ES-I3 (cell line): ENCODE measurements around the gene ZNF414.

Experiments
- H3K36me3 ChIP-seq: 2 replicates; pipeline ENCODE4 v1.6.1; 2013; ENCODE audit warnings: mild to moderate bottlenecking, low read length, control low read depth, moderate library complexity; ENCODE audit not compliant: insufficient read depth
- H3K4me1 ChIP-seq: 2 replicates; pipeline ENCODE4 v1.6.1; 2013; ENCODE audit warnings: mild to moderate bottlenecking, control low read depth, low read length; ENCODE audit not compliant: insufficient read depth
- H3K9ac ChIP-seq: 2 replicates; pipeline ENCODE4 v1.6.1; 2013; ENCODE audit warnings: low read depth, mild to moderate bottlenecking, low read length, moderate library complexity
- H3K9me3 ChIP-seq: 2 replicates; pipeline ENCODE4 v1.6.1; 2013; ENCODE audit warnings: mild to moderate bottlenecking, low read length, moderate library complexity; ENCODE audit not compliant: control insufficient read depth, insufficient read depth

ZNF414 gene

DNA sequence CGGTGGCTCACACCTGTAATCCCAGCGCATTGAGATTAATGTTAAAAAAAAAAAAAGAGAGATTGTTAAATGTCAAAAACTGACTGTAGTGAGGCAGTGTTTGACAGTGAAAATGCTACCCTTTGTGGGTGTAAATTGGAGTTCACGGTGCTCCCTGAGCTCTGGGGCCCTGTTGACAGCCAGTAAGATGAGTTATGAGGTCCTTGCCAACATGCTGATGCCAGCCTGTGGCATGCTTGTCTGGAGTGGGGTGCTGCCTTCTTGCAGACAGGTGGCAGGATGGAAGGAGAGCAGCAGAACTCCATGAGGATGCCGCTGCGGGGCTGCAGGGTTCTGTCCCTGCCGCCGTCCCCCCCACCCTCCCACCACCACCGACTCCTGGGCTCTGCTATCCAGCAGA lies 37.4 kb downstream of the ZNF414 start:
- Histone ChIP-seq H3K4me1 (no peaks in the 10 kb centered on the region), H3K36me3 (peaks cover 42% of the 10 kb centered on the region), H3K9me3 (no peaks in the 10 kb centered on the region), H3K9ac (no peak overlapping the region)

DNA sequence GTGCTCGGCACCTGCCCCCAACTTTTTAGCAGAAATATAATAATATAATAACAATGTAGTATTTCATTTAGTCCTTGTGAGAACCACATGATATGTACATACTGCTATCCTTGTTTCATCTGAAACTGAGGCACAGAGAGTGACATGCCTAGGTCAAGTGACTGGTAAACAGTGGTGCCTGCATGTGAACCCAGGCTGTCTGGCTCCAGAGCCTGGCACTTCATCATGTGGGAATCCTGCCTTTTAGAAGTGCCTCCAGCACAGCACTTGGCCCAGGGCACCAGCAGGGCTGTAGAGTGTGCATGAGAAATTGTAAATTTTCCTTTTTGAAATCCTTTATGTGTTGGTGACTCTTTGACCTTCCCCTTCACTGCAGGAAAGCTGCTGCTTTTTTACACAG lies 39.0 kb downstream of the ZNF414 start:
- peaks cover 53% of the 10 kb centered on the region for H3K36me3 ChIP-seq
- no peaks in the 10 kb centered on the region for H3K9me3 ChIP-seq
- no peaks in the 10 kb centered on the region for H3K4me1 ChIP-seq
- H3K9ac ChIP-seq = no peak overlapping the region

DNA sequence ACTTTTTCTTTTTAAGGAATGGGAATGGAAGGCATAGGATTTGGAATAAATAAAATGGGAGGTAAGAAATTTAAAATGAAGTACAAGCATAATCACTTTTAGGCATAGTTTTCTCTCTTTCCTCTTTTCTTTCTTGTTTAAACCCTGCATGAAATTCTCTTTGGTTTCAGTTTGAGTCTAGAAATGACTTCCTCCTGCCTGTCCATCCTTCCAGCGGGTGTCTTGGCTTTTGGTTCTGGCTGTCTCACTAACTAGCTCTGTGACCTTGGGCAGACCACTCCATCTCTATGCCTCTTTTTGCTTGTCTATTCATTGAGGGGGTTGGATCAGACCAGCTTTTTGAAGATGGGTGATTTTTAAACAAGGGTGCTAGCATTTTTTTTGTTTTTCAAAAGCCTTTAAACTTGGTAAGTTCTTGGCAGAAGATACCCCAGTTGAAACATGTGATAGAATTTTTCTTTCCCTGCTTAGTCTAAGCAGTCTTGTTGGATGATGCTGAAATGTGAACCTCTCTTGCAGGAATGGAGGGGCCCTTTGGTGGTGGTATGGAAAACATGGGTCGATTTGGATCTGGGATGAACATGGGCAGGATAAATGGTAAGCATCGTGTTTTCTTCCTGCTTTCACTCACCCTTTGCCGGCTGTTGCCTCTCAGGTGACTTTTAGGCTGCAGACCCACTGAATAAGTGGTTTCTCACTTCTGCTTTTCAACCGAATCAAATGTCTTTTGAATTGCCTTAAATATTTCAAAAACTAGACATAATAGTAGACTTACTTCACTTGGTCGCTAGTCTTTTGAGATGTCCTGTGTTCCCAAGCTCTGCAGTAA lies 40.1 kb downstream of the ZNF414 start:
- no peak overlapping the region for H3K9ac ChIP-seq
- no peaks in the 10 kb centered on the region for H3K4me1 ChIP-seq
- no peaks in the 10 kb centered on the region for H3K9me3 ChIP-seq
- H3K36me3 ChIP-seq = peaks cover 64% of the 10 kb centered on the region

- Histone ChIP-seq H3K9ac (no peak overlapping the region), H3K36me3 (peaks cover 76% of the 10 kb centered on the region), H3K4me1 (no peaks in the 10 kb centered on the region), H3K9me3 (no peaks in the 10 kb centered on the region)
Measured at GRCh38 chr19:8469613-8470368, 44.2 kb downstream of the ZNF414 start.

DNA sequence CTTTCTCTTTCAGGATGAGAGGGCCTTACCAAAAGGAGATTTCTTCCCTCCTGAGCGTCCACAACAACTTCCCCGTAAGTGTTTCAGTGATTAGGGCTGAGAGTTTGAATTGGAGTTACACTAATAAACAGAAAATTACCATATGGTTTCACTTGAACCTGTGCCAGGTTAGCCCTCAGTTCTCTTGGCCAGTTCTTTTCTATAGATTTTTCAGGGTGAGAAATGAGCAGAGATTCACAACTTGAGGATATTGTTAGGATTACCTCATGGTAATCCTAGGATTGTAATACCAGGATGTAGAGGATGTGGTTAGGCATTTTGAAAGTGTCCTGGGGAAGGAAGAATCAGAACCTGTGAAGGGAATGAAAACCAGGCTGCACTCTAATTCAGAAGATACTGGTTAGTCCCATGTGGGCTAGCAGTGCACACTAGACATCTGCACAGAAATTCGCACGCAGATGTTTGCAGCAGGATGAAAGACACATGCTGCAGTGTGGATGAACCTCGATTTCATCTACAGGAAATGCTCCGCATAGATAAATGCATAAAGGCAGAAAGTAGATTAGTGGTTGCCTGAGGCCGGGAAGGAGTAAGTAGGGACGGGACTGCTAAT lies 45.1 kb downstream of the ZNF414 start:
- H3K4me1 ChIP-seq = no peaks in the 10 kb centered on the region
- no peak overlapping the region for H3K9ac ChIP-seq
- no peaks in the 10 kb centered on the region for H3K9me3 ChIP-seq
- H3K36me3 ChIP-seq = peaks cover 75% of the 10 kb centered on the region

DNA sequence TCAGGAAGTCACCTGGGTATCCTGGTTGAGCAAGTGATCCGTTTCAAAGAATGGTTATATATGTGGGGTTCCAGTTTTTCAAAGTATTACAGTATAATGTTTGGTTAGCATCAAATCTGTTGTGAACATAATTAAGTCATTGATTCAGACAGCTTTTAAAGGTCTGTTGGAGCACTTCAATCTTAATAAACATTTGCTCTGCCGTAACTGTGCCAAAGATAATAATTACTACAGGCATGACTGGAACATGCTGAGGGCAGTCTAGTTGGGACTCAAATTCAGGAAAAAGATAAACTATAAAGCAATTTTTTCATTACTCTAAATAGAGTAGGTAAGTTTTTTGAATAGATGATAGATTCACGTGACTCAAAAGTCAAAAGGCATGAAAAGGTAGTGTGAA lies 45.8 kb downstream of the ZNF414 start:
- H3K4me1 ChIP-seq = no peaks in the 10 kb centered on the region
- H3K9ac ChIP-seq = no peak overlapping the region
- peaks cover 77% of the 10 kb centered on the region for H3K36me3 ChIP-seq
- H3K9me3 ChIP-seq = no peaks in the 10 kb centered on the region

DNA sequence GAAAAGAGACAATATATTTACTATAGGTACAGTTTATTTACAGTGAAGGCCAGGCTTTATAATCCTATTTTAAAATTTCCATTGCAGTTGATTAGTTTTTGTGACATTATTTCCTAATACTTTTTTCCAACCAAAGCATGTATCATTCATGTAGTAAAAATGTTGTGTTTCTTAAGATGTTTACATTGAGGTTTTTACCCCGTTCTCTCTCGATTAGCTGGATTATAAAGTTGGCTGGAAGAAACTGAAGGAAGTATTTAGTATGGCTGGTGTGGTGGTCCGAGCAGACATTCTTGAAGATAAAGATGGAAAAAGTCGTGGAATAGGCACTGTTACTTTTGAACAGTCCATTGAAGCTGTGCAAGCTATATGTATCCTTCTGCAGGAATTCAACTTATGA lies 47.9 kb downstream of the ZNF414 start:
- Histone ChIP-seq H3K9me3 (no peaks in the 10 kb centered on the region), H3K4me1 (no peaks in the 10 kb centered on the region), H3K36me3 (peaks cover 67% of the 10 kb centered on the region), H3K9ac (no peak overlapping the region)

DNA sequence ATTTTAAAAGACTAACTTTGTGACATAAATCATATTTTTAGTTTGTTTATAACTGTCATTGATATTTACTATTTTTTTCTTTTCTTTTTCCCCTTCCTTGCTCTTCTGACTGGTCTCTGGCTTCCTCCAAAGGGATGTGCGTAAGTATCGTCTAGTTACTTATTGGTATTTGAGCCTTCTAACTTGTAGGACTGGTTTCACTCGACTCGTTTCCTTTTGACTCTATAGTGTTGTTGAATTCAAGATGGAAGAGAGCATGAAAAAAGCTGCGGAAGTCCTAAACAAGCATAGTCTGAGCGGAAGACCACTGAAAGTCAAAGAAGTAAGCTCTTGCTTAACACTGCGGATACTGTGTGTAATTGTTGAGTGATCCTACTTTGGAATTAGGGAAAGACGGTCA lies 50.6 kb downstream of the ZNF414 start:
- Histone ChIP-seq H3K9me3 (no peaks in the 10 kb centered on the region), H3K36me3 (peaks cover 49% of the 10 kb centered on the region), H3K9ac (no peak overlapping the region), H3K4me1 (peaks cover 15% of the 10 kb centered on the region)

- peaks cover 21% of the 10 kb centered on the region for H3K4me1 ChIP-seq
- H3K36me3 ChIP-seq = peaks cover 45% of the 10 kb centered on the region
- H3K9ac ChIP-seq = no peak overlapping the region
Measured at GRCh38 chr19:8462571-8462970, 51.4 kb downstream of the ZNF414 start.

DNA sequence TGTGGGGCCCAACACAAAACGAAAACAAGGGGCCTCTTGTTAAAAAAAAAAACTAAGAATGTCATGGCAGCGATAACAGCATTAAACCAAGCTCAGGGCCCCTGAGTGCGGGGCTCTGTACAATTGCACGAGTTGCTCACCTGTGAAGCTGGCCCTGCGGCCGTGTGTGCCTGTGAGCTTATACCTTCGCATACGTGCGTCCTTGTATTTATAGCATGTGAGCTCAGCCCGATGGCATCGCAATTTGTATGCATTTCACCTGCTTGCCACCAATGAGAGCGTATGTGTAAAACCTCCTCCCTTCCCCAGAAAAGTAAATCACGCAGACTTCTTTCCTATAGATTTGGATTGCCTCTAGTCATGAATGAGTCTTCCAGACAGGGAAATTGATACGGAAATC lies 52.1 kb downstream of the ZNF414 start:
- Histone ChIP-seq H3K9ac (no peak overlapping the region), H3K36me3 (peaks cover 42% of the 10 kb centered on the region), H3K9me3 (no peaks in the 10 kb centered on the region), H3K4me1 (peaks cover 25% of the 10 kb centered on the region)

More at GRCh38 chr19:8462571-8462970, 51.4 kb downstream of the ZNF414 start:
- no peaks in the 10 kb centered on the region for H3K9me3 ChIP-seq

GRCh38 chr19:8461376-8461775 lies 52.6 kb downstream of the ZNF414 start:
- Histone ChIP-seq H3K9ac (no peak overlapping the region), H3K9me3 (no peaks in the 10 kb centered on the region), H3K4me1 (peaks cover 30% of the 10 kb centered on the region), H3K36me3 (peaks cover 44% of the 10 kb centered on the region)

- Histone ChIP-seq H3K36me3 (peaks cover 45% of the 10 kb centered on the region), H3K9ac (no peak overlapping the region), H3K9me3 (no peaks in the 10 kb centered on the region), H3K4me1 (peaks cover 36% of the 10 kb centered on the region)
Measured at GRCh38 chr19:8460516-8461298, 53.3 kb downstream of the ZNF414 start.
